Liver (tissue), 9 donors: Measurements from ENCODE around the gene OSBPL1A. TPM values are rescaled to one million over a fixed set of nuclear protein-coding genes. Genes with fewer than 3 reads are reported as not detected.

ENCODE experiments used
- DNase-seq: peaks from one replicate; pipeline ENCODE4 v3.0.0-alpha.2; 2017; ENCODE audit warnings: low spot score
- H3K27ac ChIP-seq, 2 donors: one replicate each; pipeline ENCODE4 v1.7.0; 2013; ENCODE audit warnings: inconsistent platforms in 2 of 2, low read length in 2 of 2, control low read depth in 1 of 2, low read depth in 1 of 2, mild to moderate bottlenecking in 1 of 2
- H3K27me3 ChIP-seq, 4 donors: one replicate each; pipeline versions ENCODE4 v1.6.1 to v1.7.0; 2013; ENCODE audit warnings: low read length in 3 of 4, inconsistent platforms in 1 of 4, mild to moderate bottlenecking in 1 of 4, moderate library complexity in 1 of 4; ENCODE audit not compliant: control insufficient read depth in 4 of 4, insufficient read depth in 4 of 4
- H3K36me3 ChIP-seq, 4 donors: one replicate each; pipeline versions ENCODE4 v1.6.1 to v1.7.0; 2013; ENCODE audit warnings: low read length in 3 of 4, mild to moderate bottlenecking in 3 of 4, low read depth in 1 of 4, moderate library complexity in 1 of 4; ENCODE audit not compliant: control insufficient read depth in 4 of 4, insufficient read depth in 3 of 4
- H3K4me1 ChIP-seq, 4 donors: one replicate each; pipeline versions ENCODE4 v1.6.1 to v1.7.0; 2013; ENCODE audit warnings: low read length in 3 of 4, mild to moderate bottlenecking in 3 of 4, moderate library complexity in 1 of 4; ENCODE audit not compliant: control insufficient read depth in 4 of 4, insufficient read depth in 4 of 4
- H3K4me3 ChIP-seq, 3 donors: one replicate each; pipeline versions ENCODE4 v1.6.1 to v1.7.0; 2013; ENCODE audit warnings: low read length in 3 of 3, control low read depth in 1 of 3, low read depth in 1 of 3, mild to moderate bottlenecking in 1 of 3
- H3K9ac ChIP-seq, 2 donors: one replicate each; pipeline ENCODE4 v1.7.0; 2013; ENCODE audit warnings: low read length in 2 of 2, mild to moderate bottlenecking in 2 of 2, moderate library complexity in 2 of 2, control low read depth in 1 of 2, low read depth in 1 of 2
- H3K9me3 ChIP-seq, 4 donors: one replicate each; pipeline versions ENCODE4 v1.6.1 to v1.7.0; 2013; ENCODE audit warnings: low read length in 3 of 4; ENCODE audit not compliant: control insufficient read depth in 4 of 4
- FOXA1 ChIP-seq: IDR thresholded peaks from 2 replicates; pipeline ENCODE4 v1.6.1; 2016; ENCODE audit warnings: antibody characterized with exemption
- FOXA2 ChIP-seq: IDR thresholded peaks from 2 replicates; pipeline ENCODE4 v1.6.1; 2016; ENCODE audit warnings: antibody characterized with exemption
- GABPA ChIP-seq, 2 donors: IDR thresholded peaks in 1 of 2; conservative IDR thresholded peaks in 1 of 2; 2 replicates each; pipeline ENCODE4 v1.6.1; 2016; ENCODE audit warnings: antibody characterized with exemption in 2 of 2, mild to moderate bottlenecking in 1 of 2, moderate library complexity in 1 of 2
- HNF4G ChIP-seq: IDR thresholded peaks from 2 replicates; pipeline ENCODE4 v1.6.1; 2016; ENCODE audit warnings: antibody characterized with exemption
- JUND ChIP-seq, 2 donors: IDR thresholded peaks; 2 replicates each; pipeline ENCODE4 v1.6.1; 2016; ENCODE audit warnings: antibody characterized with exemption in 2 of 2
- NR2F2 ChIP-seq: IDR thresholded peaks from 2 replicates; pipeline ENCODE4 v1.6.1; 2016; ENCODE audit warnings: antibody characterized with exemption
- RAD21 ChIP-seq, 2 donors: IDR thresholded peaks; 2 replicates each; pipeline ENCODE4 v1.6.1; 2016; ENCODE audit warnings: antibody characterized with exemption in 2 of 2, mild to moderate bottlenecking in 2 of 2
- SP1 ChIP-seq: IDR thresholded peaks from 2 replicates; pipeline ENCODE4 v1.6.1; 2018; ENCODE audit warnings: antibody characterized with exemption, mild to moderate bottlenecking
- TAF1 ChIP-seq: conservative IDR thresholded peaks from 2 replicates; pipeline ENCODE4 v1.6.1; 2016; ENCODE audit warnings: antibody characterized with exemption, mild to moderate bottlenecking
- WGBS: extraction: QIAGEN DNeasy Blood & Tissue Kit; methylation state at CpG from one replicate; pipeline ENCODE4 v1.1.7; 2013; 5-methylcytosine and 5-hydroxymethylcytosine counted together
- polyA plus RNA-seq, 2 donors: library from polyadenylated mRNA; stranded (reverse) in 1 of 2; unstranded in 1 of 2; fragments of 200-250 nt in 1 of 2; fragments of >200 nt in 1 of 2; fragmentation: Nextera tagmentation in 1 of 2; extraction: Ambion mirVana in 1 of 2; gene quantifications; one replicate each; pipeline versions ENCODE4 v1.2.1 to v1.2.3, GENCODE V29; 2013 to 2015
- total RNA-seq, 2 donors: library from RNA; depleted of rRNA; stranded (reverse); fragments of >200 nt; gene quantifications; one replicate each; pipeline ENCODE4 v1.2.3, GENCODE V29; 2014
- TF ChIP-seq, protein P1 (sequence below): IDR thresholded peaks from 2 replicates; pipeline ENCODE4 v1.6.1; 2016; ENCODE audit warnings: antibody characterized with exemption
- TF ChIP-seq, protein P2 (sequence below): IDR thresholded peaks from 2 replicates; pipeline ENCODE4 v1.6.1; 2016; ENCODE audit warnings: antibody characterized with exemption
- TF ChIP-seq, protein P3 (sequence below): fragments of 150-350 bp; IDR thresholded peaks from 2 replicates; pipeline ENCODE4 v1.5.1; 2017; ENCODE audit warnings: improper control_type of control experiment, low read depth, low read length; ENCODE audit not compliant: missing input control
- TF ChIP-seq, protein P4 (sequence below): IDR thresholded peaks from 2 replicates; pipeline ENCODE4 v1.6.1; 2016; ENCODE audit warnings: antibody characterized with exemption, mild to moderate bottlenecking
- TF ChIP-seq, protein P5 (sequence below): IDR thresholded peaks from 2 replicates; pipeline ENCODE4 v1.6.1; 2016; ENCODE audit warnings: antibody characterized with exemption
- donor health status: healthy.
- donor health status: healthy.
- donor health status: healthy.
- donor health status: healthy.
- donor health status: healthy.

OSBPL1A gene
- total and polyA plus RNA-seq, 4 donors: 5.4 to 12.6 (median 8.9) TPM

DNA sequence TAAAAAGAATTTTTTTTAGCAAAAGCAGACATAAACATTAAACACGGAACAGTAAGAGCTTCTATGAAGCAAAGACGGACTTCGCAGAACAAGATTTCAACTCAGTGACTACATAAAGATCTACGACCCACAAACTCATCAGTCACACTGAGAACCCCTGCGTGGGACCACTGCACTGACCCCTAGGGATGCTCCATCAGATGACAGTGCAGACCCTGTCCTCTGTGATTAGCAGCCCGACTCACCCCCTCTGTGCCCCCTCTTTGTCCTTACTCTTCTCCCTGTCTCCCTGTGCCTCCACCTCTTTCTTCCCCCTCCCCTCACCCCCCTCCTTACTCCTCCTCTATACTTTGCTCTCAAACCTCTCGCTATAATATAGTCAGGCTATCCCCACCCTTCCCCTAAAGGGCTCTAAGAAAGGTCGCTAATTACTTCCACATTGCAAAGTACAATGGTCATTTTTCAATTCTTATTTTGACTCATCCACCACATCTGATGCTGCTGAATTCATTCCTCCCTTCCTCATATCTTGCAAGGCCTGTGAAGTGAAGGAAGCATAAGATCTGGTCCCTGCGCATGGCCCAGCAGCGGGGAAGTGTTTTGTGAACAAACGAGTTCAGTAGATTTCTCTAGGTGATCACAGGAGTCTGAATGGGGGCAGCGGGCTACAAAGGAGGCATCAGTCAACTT lies 169.5 kb downstream of the OSBPL1A start:
- Histone ChIP-seq H3K27me3 (no peaks in the 10 kb centered on the region), H3K36me3 (no peaks in the 10 kb centered on the region), H3K9ac (no peak overlapping the region), H3K4me1 (peaks cover 3 to 18% (median 11%) of the 10 kb centered on the region in 4 donors), H3K27ac (no peak overlapping the region), H3K4me3 (no peak overlapping the region), H3K9me3 (no peaks in the 10 kb centered on the region)
- TF ChIP-seq FOXA2 (no peak), TAF1 (no peak), FOXA1 (no peak), HNF4G (no peak)
- TF ChIP-seq, protein P1, sequence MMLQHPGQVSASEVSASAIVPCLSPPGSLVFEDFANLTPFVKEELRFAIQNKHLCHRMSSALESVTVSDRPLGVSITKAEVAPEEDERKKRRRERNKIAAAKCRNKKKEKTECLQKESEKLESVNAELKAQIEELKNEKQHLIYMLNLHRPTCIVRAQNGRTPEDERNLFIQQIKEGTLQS: no peak
- TF ChIP-seq, protein P2, sequence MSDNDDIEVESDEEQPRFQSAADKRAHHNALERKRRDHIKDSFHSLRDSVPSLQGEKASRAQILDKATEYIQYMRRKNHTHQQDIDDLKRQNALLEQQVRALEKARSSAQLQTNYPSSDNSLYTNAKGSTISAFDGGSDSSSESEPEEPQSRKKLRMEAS: no peak
- TF ChIP-seq, protein P3, sequence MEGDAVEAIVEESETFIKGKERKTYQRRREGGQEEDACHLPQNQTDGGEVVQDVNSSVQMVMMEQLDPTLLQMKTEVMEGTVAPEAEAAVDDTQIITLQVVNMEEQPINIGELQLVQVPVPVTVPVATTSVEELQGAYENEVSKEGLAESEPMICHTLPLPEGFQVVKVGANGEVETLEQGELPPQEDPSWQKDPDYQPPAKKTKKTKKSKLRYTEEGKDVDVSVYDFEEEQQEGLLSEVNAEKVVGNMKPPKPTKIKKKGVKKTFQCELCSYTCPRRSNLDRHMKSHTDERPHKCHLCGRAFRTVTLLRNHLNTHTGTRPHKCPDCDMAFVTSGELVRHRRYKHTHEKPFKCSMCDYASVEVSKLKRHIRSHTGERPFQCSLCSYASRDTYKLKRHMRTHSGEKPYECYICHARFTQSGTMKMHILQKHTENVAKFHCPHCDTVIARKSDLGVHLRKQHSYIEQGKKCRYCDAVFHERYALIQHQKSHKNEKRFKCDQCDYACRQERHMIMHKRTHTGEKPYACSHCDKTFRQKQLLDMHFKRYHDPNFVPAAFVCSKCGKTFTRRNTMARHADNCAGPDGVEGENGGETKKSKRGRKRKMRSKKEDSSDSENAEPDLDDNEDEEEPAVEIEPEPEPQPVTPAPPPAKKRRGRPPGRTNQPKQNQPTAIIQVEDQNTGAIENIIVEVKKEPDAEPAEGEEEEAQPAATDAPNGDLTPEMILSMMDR: no peak
- TF ChIP-seq, protein P4, sequence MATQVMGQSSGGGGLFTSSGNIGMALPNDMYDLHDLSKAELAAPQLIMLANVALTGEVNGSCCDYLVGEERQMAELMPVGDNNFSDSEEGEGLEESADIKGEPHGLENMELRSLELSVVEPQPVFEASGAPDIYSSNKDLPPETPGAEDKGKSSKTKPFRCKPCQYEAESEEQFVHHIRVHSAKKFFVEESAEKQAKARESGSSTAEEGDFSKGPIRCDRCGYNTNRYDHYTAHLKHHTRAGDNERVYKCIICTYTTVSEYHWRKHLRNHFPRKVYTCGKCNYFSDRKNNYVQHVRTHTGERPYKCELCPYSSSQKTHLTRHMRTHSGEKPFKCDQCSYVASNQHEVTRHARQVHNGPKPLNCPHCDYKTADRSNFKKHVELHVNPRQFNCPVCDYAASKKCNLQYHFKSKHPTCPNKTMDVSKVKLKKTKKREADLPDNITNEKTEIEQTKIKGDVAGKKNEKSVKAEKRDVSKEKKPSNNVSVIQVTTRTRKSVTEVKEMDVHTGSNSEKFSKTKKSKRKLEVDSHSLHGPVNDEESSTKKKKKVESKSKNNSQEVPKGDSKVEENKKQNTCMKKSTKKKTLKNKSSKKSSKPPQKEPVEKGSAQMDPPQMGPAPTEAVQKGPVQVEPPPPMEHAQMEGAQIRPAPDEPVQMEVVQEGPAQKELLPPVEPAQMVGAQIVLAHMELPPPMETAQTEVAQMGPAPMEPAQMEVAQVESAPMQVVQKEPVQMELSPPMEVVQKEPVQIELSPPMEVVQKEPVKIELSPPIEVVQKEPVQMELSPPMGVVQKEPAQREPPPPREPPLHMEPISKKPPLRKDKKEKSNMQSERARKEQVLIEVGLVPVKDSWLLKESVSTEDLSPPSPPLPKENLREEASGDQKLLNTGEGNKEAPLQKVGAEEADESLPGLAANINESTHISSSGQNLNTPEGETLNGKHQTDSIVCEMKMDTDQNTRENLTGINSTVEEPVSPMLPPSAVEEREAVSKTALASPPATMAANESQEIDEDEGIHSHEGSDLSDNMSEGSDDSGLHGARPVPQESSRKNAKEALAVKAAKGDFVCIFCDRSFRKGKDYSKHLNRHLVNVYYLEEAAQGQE: no peak
- no peak for DNase-seq
- WGBS: 95% methylated on average over 12 of the region's 12 CpGs

DNA sequence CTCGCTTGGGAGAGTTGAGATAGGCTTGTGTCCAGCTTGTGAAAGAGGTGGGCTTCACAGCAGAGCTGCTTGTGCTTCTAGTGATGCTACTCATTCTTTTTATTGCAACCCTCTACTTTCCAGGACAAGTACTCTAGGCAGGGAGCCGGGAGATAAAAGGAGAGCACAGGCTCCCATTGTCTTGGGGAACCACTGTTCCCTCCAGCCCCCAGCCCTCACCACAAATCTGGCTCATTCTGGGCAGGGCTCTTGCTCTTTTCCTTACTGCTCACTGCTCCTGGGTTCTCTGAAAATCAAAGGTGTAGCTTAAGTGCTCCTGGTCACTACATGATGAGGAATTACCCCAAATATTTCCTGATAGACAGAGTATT lies 177.3 kb downstream of the OSBPL1A start:
- no peak for DNase-seq
- no peaks in the 10 kb centered on the region for H3K27me3 ChIP-seq
- H3K4me3 ChIP-seq: no peak overlapping the region
- H3K36me3 ChIP-seq: no peaks in the 10 kb centered on the region
- TF ChIP-seq, protein P5, sequence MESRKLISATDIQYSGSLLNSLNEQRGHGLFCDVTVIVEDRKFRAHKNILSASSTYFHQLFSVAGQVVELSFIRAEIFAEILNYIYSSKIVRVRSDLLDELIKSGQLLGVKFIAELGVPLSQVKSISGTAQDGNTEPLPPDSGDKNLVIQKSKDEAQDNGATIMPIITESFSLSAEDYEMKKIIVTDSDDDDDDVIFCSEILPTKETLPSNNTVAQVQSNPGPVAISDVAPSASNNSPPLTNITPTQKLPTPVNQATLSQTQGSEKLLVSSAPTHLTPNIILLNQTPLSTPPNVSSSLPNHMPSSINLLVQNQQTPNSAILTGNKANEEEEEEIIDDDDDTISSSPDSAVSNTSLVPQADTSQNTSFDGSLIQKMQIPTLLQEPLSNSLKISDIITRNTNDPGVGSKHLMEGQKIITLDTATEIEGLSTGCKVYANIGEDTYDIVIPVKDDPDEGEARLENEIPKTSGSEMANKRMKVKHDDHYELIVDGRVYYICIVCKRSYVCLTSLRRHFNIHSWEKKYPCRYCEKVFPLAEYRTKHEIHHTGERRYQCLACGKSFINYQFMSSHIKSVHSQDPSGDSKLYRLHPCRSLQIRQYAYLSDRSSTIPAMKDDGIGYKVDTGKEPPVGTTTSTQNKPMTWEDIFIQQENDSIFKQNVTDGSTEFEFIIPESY: no peak
- TF ChIP-seq GABPA (IDR thresholded peaks at IDR 0.05 in 1 of 2, conservative IDR thresholded peaks at IDR 0.05 in 1 of 2): no peak
- TF ChIP-seq, protein P2: no peak
- TF ChIP-seq JUND (IDR thresholded peaks at IDR 0.05): no peak
- no peak for TF ChIP-seq RAD21 (IDR thresholded peaks at IDR 0.05)
- TF ChIP-seq FOXA2: no peak
- no peak for TF ChIP-seq NR2F2
- TF ChIP-seq HNF4G: no peak
- TF ChIP-seq, protein P4: no peak
- TF ChIP-seq SP1: no peak
- TF ChIP-seq TAF1: no peak
- TF ChIP-seq, protein P3: no peak
- no peak overlapping the region for H3K9ac ChIP-seq
- no peaks in the 10 kb centered on the region for H3K4me1 ChIP-seq
- WGBS: 95% methylated on average over 2 of the region's 2 CpGs
- H3K27ac ChIP-seq: no peak overlapping the region
- no peaks in the 10 kb centered on the region for H3K9me3 ChIP-seq
